ENCODE results near the gene FCHO2.

FCHO2 gene

DNA sequence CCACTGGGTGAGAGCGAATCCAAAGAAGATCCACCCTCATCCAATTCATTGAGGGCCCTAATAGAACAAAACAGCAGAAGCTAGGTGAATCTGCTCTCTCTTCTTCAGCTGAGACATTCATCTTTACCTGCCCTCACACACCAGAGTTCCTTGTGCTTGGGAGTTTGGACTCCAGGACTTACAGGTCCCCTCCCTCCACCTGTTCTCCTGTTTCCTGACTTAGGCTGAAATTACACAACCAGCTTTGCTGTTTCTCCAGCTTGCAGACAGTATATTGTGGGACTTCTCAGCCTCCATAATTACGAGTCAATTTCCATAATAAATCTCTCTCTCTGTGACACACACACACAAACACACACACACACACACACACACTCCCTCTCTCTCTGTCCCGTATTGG lies 183.6 kb downstream of the FCHO2 start:
- DNase-seq = no peak
